OCI-LY1 (cell line): ENCODE measurements around the gene STEAP3.

Experiments
- EZH2 ChIP-seq: fragments of 200-600 bp; sonication (generic), shearing (Covaris generic); IDR thresholded peaks from 2 replicates; pipeline ENCODE4 v1.8.0; 2017; ENCODE audit warnings: borderline replicate concordance, mixed run types, mild to moderate bottlenecking, antibody characterized with exemption, low read length, moderate library complexity, mixed read lengths
- TF ChIP-seq, protein P1 (sequence below): fragments of 200-600 bp; sonication (generic), shearing (Covaris generic); IDR thresholded peaks from 2 replicates; pipeline ENCODE4 v1.5.1; 2017; ENCODE audit warnings: mild to moderate bottlenecking, antibody characterized with exemption, low read length, moderate library complexity, mixed read lengths

DNA sequence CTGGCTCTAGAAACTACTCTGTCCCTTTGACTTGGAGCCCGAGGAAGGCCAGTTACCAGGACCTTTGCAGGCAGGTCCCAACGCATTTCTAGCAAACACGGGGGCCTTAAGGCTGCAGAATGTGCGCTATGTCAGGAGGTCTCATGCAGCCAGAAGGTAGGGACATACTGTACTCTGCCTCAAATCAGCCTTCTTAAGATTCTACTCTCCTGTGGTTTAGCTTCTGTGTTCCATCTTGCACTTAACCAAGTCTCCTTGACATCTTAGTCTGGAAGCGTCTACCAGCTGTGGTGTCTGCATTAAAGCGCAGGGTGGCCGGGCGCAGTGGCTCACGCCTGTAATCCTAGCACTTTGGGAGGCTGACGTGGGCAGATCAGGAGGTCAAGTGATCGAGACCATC is 65.5 kb downstream of the STEAP3 start:
- TF ChIP-seq, protein P1, sequence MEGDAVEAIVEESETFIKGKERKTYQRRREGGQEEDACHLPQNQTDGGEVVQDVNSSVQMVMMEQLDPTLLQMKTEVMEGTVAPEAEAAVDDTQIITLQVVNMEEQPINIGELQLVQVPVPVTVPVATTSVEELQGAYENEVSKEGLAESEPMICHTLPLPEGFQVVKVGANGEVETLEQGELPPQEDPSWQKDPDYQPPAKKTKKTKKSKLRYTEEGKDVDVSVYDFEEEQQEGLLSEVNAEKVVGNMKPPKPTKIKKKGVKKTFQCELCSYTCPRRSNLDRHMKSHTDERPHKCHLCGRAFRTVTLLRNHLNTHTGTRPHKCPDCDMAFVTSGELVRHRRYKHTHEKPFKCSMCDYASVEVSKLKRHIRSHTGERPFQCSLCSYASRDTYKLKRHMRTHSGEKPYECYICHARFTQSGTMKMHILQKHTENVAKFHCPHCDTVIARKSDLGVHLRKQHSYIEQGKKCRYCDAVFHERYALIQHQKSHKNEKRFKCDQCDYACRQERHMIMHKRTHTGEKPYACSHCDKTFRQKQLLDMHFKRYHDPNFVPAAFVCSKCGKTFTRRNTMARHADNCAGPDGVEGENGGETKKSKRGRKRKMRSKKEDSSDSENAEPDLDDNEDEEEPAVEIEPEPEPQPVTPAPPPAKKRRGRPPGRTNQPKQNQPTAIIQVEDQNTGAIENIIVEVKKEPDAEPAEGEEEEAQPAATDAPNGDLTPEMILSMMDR, result no peak
- TF ChIP-seq EZH2, result no peak
